Duodenal mucosa (tissue), 2 donors: Measurements from ENCODE around the gene RCSD1.
A peak's percentile ranks its signal among the peaks of the same experiment; 100 is the strongest.
"Not testable (repeated sequence)": the region's sequence is repeated elsewhere in the genome, so short reads cannot be mapped to it uniquely, and the experiment has no call there.

Experiments
- H3K27ac ChIP-seq: one replicate; pipeline ENCODE4 v1.7.0; 2013; ENCODE audit warnings: low read depth, low read length
- H3K27me3 ChIP-seq, 2 donors: one replicate each; pipeline ENCODE4 v1.7.0; 2013; ENCODE audit warnings: low read length in 2 of 2, control low read depth in 1 of 2; ENCODE audit not compliant: insufficient read depth in 2 of 2, control insufficient read depth in 1 of 2
- H3K36me3 ChIP-seq, 2 donors: one replicate each; pipeline ENCODE4 v1.7.0; 2013; ENCODE audit warnings: low read length in 2 of 2, control low read depth in 1 of 2; ENCODE audit not compliant: insufficient read depth in 2 of 2, control insufficient read depth in 1 of 2
- H3K4me1 ChIP-seq, 2 donors: one replicate each; pipeline ENCODE4 v1.7.0; 2013; ENCODE audit warnings: low read length in 2 of 2, control low read depth in 1 of 2; ENCODE audit not compliant: insufficient read depth in 2 of 2, control insufficient read depth in 1 of 2
- H3K4me3 ChIP-seq, 2 donors: one replicate each; pipeline ENCODE4 v1.7.0; 2013; ENCODE audit warnings: low read length in 2 of 2, low read depth in 1 of 2
- H3K9ac ChIP-seq, 2 donors: one replicate each; pipeline ENCODE4 v1.7.0; 2013; ENCODE audit warnings: low read length in 2 of 2, low read depth in 1 of 2
- H3K9me3 ChIP-seq, 2 donors: one replicate each; pipeline ENCODE4 v1.7.0; 2013; ENCODE audit warnings: low read length in 2 of 2, control low read depth in 1 of 2; ENCODE audit not compliant: control insufficient read depth in 1 of 2

The RCSD1 gene

DNA sequence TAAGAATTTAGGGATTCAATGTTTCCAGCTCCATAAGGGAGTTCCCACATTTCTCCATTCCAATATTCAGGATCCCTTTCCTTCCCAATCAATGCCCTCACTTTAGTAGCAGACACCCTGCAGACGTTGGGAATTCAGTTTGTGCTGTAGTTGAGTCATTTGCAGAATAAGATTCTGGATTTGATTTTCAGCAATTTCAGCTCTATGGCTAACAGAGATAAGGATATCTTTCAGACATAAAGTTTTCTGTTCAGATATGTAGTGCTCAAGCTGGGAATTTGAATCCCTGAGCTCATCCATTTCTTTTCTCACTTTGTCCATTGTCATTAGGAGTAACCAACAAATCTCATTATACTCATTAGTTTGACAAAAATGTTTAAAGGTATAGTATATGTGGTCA is 104.8 kb downstream of the RCSD1 start:
- H3K36me3 ChIP-seq = no peaks in the 10 kb centered on the region
- no peaks in the 10 kb centered on the region for H3K27me3 ChIP-seq
- peaks cover 32 to 33% of the 10 kb centered on the region in 2 donors for H3K4me1 ChIP-seq
- H3K27ac ChIP-seq = no peak overlapping the region
- no peaks in the 10 kb centered on the region for H3K9me3 ChIP-seq
- no peak overlapping the region for H3K9ac ChIP-seq
- H3K4me3 ChIP-seq = no peak overlapping the region

DNA sequence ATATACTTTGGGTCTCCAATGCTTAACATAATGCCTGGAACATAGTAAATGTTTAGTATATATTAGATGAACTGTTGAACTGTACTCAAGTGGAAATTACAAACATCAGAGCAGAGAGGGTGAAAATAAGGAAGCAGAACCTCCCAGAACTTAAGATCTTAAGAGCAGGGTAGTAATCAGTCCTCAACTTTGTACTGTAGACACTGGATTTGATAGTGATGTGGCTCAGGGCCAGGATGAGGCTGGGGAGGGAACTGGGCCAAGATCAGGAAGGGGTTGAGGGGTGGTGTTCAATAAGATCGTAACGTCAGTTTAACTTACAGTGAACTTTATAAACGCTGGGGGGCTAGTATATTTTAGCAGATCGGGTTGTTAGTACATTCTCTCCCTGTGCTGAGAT is 107.1 kb downstream of the RCSD1 start:
- Histone ChIP-seq H3K36me3 (no peaks in the 10 kb centered on the region), H3K27me3 (no peaks in the 10 kb centered on the region), H3K9me3 (no peaks in the 10 kb centered on the region), H3K9ac (no peak overlapping the region), H3K4me3 (peak overlapping the region in 1 of 2 donors; percentile 29), H3K4me1 (peaks cover 38 to 39% of the 10 kb centered on the region in 2 donors), H3K27ac (no peak overlapping the region)

DNA sequence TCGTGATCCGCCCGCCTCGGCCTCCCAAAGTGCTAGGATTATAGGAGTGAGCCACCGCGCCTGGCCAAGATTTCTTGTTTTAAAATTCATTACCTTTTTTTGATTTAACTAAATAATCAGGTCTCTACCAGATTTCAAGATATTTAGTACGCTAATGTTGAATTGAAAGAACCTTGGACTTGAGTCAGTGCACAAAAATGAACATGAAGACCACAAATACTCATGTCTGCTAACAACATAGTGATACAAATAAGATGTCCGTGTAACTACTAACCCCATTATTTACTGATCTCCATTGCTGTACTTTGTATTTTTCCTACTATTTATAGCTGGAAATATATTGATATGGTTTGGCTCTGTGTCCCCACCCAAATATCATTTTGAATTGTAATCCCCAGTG is 108.1 kb downstream of the RCSD1 start:
- H3K27me3 ChIP-seq = no peaks in the 10 kb centered on the region
- no peaks in the 10 kb centered on the region for H3K9me3 ChIP-seq
- H3K9ac ChIP-seq = no peak overlapping the region
- no peaks in the 10 kb centered on the region for H3K36me3 ChIP-seq
- no peak overlapping the region for H3K27ac ChIP-seq
- peaks cover 38 to 39% of the 10 kb centered on the region in 2 donors for H3K4me1 ChIP-seq
- H3K4me3 ChIP-seq = no peak overlapping the region

DNA sequence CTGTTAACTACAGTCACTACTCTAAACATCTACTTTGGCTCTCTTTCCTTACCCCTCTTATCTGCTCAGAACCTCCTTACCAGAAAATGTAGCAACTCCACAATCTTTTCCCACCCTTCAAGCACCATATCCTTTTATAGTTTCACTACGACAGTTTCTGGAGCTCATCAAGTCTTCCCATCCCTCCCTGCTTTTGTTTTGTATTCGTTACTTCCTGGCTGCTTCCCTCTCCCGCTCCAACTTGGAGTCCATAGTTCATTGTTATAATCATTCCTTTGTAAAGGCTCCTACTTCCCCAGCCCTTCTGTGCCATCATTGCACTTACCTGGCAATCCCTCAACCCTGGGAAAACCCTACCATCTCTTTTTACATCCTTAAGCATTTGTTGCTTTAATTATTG is 109.7 kb downstream of the RCSD1 start:
- H3K4me1 ChIP-seq = peaks cover 32 to 39% of the 10 kb centered on the region in 2 donors

DNA sequence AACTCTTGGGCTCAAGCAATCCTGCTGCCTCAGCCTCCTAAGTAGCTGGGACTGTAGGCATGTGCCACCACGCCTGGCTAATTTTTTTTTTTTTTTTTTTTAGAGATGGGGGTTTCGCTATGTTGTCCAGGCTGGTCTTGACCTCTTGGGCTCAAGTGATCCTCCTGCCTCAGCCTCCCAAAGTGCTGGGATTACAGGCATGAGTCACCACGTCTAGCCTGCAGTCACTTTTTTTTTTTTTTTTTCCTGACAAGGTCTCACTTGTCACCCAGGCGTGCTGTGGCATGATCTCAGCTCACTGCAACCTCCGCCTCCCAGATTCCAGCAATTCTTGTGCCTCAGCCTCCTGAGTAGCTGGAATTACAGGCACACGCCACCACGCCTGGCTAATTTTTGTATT is 111.1 kb downstream of the RCSD1 start:
- H3K4me3 ChIP-seq, H3K27me3 ChIP-seq, H3K36me3 ChIP-seq, H3K27ac ChIP-seq, H3K9me3 ChIP-seq, H3K9ac ChIP-seq: not testable (repeated sequence)
- peaks cover 19 to 27% of the 10 kb centered on the region in 2 donors for H3K4me1 ChIP-seq

More for the DNA sequence above, 109.7 kb downstream of the RCSD1 start:
- Histone ChIP-seq H3K36me3 (no peaks in the 10 kb centered on the region), H3K9me3 (no peaks in the 10 kb centered on the region), H3K27me3 (no peaks in the 10 kb centered on the region), H3K9ac (no peak overlapping the region), H3K4me3 (no peak overlapping the region), H3K27ac (peak overlapping the region; percentile 55)

DNA sequence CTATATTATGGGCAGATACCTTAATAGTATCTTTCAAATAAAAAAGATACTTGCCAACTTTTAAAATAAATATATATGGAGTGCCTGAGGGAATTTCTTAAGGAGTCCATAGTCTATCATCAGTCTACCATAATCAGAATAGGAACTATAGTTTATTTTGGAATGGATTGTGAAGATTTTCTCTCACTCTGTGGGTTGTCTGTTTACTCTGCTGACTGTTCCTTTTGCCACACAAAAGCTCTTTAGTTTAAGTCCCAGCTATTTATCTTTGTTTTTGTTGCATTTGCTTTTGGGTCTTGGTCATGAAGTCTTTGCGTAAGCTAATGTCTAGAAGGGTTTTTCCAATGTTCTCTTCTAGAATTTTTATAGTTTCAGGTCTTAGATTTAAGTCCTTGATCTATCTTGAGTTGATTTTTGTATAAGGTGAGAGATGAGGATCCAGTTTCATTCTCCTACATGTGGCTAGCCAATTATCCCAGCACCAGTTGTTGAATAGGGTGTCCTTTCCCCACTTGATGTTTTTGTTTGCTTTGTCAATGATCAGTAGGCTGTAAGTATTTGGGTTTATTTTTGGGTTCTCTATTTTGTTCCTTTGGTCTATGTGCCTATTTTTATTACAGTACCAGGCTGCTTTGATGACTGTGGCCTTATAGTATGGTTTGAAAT is 112.5 kb downstream of the RCSD1 start:
- H3K27ac ChIP-seq, H3K9ac ChIP-seq: not testable (repeated sequence)

DNA sequence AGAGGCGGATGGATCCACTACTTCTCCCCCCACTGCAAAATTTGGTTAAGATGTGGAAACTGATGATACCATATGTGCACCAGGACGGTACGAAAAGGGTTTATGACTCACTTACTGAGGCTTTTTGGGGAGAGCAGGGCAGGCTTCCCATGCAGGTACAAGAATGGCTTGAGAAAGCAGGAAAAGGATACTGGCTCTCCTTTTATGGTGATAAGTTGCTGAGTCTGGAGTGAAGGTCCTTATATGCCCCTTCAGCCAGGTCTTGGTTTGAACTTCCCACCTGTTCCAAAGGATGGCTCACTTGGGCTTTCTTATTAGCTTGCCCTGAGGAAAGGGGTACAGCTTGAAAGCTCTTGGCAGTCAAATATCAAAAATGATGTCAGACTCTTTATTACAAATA is 114.9 kb downstream of the RCSD1 start:
- H3K36me3 ChIP-seq = no peaks in the 10 kb centered on the region
- peaks cover 5 to 13% of the 10 kb centered on the region in 2 donors for H3K4me1 ChIP-seq
- no peak overlapping the region for H3K27ac ChIP-seq
- H3K9ac ChIP-seq = no peak overlapping the region
- no peak overlapping the region for H3K4me3 ChIP-seq
- no peaks in the 10 kb centered on the region for H3K9me3 ChIP-seq
- H3K27me3 ChIP-seq = no peaks in the 10 kb centered on the region

More for the DNA sequence above, 112.5 kb downstream of the RCSD1 start:
- not testable (repeated sequence) for H3K4me3 ChIP-seq, H3K9me3 ChIP-seq, H3K27me3 ChIP-seq, H3K36me3 ChIP-seq
- peaks cover 7 to 14% of the 10 kb centered on the region in 2 donors for H3K4me1 ChIP-seq

DNA sequence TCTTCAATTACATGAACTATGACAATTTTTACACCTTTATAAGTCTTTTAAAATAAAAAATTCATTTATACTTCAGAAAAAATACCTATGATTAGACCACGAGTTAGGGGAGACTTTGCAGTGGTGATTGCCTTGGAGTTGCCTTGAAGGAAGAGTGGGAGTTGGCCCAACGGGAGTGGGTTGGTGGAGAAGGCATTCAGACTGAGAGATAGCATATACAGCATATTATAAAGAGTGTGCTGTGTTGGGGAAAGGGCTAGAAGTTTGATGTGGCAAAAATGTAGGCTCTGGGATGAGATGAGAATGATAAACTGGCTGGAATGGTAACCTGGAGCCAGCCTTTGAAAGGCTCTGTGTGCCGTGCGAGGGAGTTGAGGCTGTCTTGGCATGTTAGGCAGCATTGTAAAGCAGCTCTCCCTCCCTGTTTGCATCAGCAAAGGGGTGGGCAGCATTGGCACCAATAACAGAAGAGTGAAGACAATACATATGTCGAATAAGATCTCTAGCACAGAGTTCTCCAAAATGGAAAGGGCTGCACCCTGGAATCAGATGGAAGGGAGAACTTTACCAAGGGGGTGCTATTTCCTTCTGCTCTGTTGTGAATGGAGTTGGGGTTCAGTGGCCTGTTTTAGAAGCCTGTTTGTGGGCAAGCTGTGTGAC is 116.1 kb downstream of the RCSD1 start:
- H3K4me3 ChIP-seq = no peak overlapping the region
- H3K9me3 ChIP-seq = no peaks in the 10 kb centered on the region
- H3K36me3 ChIP-seq = no peaks in the 10 kb centered on the region
- H3K4me1 ChIP-seq = peaks cover 0 to 8% of the 10 kb centered on the region in 2 donors
- no peak overlapping the region for H3K27ac ChIP-seq
- H3K27me3 ChIP-seq = no peaks in the 10 kb centered on the region
- H3K9ac ChIP-seq = no peak overlapping the region

DNA sequence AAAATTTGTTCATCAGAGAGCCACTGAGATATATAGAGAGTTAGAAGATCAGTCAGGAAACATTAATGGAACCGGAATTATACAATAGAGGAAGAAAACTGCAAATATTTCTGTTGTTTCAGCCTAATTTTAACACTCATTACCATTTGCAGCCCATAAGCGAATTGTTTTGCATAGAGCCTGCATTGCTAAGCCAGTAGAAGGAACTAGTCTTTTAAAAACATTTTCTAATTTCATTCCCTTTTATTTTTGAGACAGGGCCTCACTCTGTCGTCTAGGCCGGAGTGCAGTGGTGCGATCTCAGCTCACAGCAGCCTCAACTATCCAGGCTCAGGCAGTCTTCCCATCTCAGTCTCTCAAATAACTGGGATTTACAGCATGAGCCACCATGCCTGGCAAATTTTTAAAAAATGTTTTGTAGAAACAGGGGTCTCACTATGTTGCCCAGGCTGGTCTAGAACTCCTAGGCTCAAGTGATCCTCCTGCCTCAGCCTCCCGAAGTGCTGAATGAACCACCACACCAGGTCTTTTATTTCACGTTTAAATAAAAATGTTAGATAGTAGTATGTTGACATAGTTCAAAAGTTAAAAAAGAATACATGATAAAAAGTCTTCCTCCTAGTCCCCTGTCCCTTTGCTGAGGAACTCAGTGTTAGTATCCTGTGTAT is 117.1 kb downstream of the RCSD1 start:
- peaks cover under 1 to 12% of the 10 kb centered on the region in 2 donors for H3K4me1 ChIP-seq
- H3K27ac ChIP-seq = no peak overlapping the region
- no peaks in the 10 kb centered on the region for H3K36me3 ChIP-seq
- no peak overlapping the region for H3K4me3 ChIP-seq
- no peaks in the 10 kb centered on the region for H3K9me3 ChIP-seq
- H3K27me3 ChIP-seq = no peaks in the 10 kb centered on the region
- no peak overlapping the region for H3K9ac ChIP-seq

DNA sequence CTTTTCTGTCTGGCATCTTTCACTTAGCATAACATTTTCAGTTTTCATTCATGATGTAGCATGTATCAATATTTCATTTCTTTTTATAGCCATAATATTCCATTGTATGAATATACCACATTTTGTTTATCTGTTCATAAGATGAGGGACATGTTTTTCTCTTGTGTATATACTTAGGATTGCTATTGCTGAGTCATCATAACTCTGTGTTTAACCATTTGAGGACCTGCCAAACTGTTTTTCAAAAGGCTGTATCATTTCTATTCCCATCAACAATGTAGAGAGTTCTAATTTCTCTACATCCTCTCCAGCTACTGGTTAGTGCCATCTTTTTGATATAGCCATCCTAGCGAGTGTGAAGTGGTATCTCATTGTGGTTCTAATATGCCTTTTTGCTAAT is 118.0 kb downstream of the RCSD1 start:
- Histone ChIP-seq H3K9ac (no peak overlapping the region), H3K36me3 (no peaks in the 10 kb centered on the region), H3K27me3 (no peaks in the 10 kb centered on the region), H3K27ac (no peak overlapping the region), H3K4me1 (peaks cover 8 to 20% of the 10 kb centered on the region in 2 donors), H3K4me3 (no peak overlapping the region), H3K9me3 (no peaks in the 10 kb centered on the region)
